ENCODE results near the gene ZNF628.

- TF ChIP-seq GATA2 (IDR thresholded peaks at IDR 0.05; ENCODE audit: low read depth, low read length) (no peak), GATA3 (IDR thresholded peaks at IDR 0.05; ENCODE audit: low read depth, low read length) (no peak)
These were observed 22.7 kb upstream of the ZNF628 start for GRCh38 chr19:55453511-55454260.
